Measurements from ENCODE around the gene AMIGO3. TPM values are rescaled to one million over a fixed set of nuclear protein-coding genes. Genes with fewer than 3 reads are reported as not detected.

The AMIGO3 gene
- polyA plus RNA-seq, 1 of the 3 experiments (the other 2 are of a cell fraction) = 1.1 TPM

DNA sequence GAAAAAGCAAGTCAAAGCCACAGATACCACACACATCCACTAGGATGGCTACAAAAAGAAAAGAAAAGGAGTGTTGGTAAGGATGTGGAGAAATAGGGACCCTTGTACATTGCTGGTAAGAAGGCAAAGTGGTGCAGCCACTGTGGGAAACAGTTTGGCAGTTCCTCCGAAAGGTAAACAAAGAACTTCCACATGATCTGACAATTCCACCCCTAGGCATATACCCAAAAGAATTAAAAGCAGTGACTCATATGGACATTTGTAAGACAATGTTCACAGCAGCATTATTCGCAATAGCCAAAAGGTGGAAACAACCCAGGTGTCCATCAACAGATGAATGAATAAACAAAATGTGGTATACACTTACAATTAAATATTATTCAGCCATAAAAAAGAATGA lies 26.5 kb upstream of the AMIGO3 start (continued):
- TF ChIP-seq, protein P1, sequence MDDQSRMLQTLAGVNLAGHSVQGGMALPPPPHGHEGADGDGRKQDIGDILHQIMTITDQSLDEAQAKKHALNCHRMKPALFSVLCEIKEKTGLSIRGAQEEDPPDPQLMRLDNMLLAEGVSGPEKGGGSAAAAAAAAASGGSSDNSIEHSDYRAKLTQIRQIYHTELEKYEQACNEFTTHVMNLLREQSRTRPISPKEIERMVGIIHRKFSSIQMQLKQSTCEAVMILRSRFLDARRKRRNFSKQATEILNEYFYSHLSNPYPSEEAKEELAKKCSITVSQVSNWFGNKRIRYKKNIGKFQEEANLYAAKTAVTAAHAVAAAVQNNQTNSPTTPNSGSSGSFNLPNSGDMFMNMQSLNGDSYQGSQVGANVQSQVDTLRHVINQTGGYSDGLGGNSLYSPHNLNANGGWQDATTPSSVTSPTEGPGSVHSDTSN (IDR thresholded peaks at IDR 0.05) = no peak

DNA sequence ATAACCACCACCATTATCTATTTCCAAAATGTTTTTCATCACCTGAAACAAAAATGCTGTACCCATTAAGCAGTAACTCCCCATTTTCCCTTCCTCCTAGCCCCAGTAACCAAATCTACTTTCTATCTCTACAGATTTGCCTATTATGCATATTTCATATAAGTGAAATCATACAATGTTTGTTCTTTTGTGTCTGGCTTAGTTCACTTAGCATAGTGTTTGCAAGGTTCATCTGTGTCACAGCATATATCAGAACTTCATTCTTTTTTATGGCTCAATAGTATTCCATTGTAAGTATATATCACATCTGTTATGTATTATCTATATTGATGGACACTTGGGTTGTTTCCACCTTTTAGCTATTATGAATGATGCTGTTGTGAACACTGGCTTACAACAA lies 20.9 kb upstream of the AMIGO3 start:
- H3K9me3 ChIP-seq = no peaks in the 10 kb centered on the region
- CTCF ChIA-PET = no interaction called here
- no peak for TF ChIP-seq RFX5 (IDR thresholded peaks at IDR 0.05; ENCODE audit: low read length)
- no peak for TF ChIP-seq TCF12 (IDR thresholded peaks at IDR 0.05)
- no peak for TF ChIP-seq FOXJ3 (CRISPR knock-in tag; IDR thresholded peaks at IDR 0.05)
- TF ChIP-seq, protein P2, sequence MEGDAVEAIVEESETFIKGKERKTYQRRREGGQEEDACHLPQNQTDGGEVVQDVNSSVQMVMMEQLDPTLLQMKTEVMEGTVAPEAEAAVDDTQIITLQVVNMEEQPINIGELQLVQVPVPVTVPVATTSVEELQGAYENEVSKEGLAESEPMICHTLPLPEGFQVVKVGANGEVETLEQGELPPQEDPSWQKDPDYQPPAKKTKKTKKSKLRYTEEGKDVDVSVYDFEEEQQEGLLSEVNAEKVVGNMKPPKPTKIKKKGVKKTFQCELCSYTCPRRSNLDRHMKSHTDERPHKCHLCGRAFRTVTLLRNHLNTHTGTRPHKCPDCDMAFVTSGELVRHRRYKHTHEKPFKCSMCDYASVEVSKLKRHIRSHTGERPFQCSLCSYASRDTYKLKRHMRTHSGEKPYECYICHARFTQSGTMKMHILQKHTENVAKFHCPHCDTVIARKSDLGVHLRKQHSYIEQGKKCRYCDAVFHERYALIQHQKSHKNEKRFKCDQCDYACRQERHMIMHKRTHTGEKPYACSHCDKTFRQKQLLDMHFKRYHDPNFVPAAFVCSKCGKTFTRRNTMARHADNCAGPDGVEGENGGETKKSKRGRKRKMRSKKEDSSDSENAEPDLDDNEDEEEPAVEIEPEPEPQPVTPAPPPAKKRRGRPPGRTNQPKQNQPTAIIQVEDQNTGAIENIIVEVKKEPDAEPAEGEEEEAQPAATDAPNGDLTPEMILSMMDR (IDR thresholded peaks at IDR 0.05) = no peak
- TF ChIP-seq, protein P1 (IDR thresholded peaks at IDR 0.05) = no peak
- TF ChIP-seq, protein P3, sequence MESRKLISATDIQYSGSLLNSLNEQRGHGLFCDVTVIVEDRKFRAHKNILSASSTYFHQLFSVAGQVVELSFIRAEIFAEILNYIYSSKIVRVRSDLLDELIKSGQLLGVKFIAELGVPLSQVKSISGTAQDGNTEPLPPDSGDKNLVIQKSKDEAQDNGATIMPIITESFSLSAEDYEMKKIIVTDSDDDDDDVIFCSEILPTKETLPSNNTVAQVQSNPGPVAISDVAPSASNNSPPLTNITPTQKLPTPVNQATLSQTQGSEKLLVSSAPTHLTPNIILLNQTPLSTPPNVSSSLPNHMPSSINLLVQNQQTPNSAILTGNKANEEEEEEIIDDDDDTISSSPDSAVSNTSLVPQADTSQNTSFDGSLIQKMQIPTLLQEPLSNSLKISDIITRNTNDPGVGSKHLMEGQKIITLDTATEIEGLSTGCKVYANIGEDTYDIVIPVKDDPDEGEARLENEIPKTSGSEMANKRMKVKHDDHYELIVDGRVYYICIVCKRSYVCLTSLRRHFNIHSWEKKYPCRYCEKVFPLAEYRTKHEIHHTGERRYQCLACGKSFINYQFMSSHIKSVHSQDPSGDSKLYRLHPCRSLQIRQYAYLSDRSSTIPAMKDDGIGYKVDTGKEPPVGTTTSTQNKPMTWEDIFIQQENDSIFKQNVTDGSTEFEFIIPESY (IDR thresholded peaks at IDR 0.05; ENCODE audit: borderline replicate concordance, low read depth) = no peak
- TF ChIP-seq, protein P4, sequence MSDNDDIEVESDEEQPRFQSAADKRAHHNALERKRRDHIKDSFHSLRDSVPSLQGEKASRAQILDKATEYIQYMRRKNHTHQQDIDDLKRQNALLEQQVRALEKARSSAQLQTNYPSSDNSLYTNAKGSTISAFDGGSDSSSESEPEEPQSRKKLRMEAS (IDR thresholded peaks at IDR 0.05; ENCODE audit: low read depth) = no peak
- no peak for TF ChIP-seq RXRA (IDR thresholded peaks at IDR 0.05; ENCODE audit: borderline replicate concordance, low read depth)
- TF ChIP-seq MEF2A (IDR thresholded peaks at IDR 0.05; ENCODE audit: borderline replicate concordance, low read depth) = no peak
- no peak for TF ChIP-seq GATA2 (CRISPR knock-in tag; IDR thresholded peaks at IDR 0.05)
- TF ChIP-seq, protein P5, sequence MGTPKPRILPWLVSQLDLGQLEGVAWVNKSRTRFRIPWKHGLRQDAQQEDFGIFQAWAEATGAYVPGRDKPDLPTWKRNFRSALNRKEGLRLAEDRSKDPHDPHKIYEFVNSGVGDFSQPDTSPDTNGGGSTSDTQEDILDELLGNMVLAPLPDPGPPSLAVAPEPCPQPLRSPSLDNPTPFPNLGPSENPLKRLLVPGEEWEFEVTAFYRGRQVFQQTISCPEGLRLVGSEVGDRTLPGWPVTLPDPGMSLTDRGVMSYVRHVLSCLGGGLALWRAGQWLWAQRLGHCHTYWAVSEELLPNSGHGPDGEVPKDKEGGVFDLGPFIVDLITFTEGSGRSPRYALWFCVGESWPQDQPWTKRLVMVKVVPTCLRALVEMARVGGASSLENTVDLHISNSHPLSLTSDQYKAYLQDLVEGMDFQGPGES (IDR thresholded peaks at IDR 0.05; ENCODE audit: low read depth, low read length) = no peak
- no peak for TF ChIP-seq YY1 (IDR thresholded peaks at IDR 0.05; ENCODE audit: low read depth)
- no peak for TF ChIP-seq MXI1 (IDR thresholded peaks at IDR 0.05; ENCODE audit: low read depth, low read length)
- no peak for TF ChIP-seq EZH2phosphoT487 (IDR thresholded peaks at IDR 0.05; ENCODE audit: borderline replicate concordance, low read depth)
- no peak for TF ChIP-seq POLR2AphosphoS5 (IDR thresholded peaks at IDR 0.05; ENCODE audit: low read depth, low read length)
- TF ChIP-seq GABPA (IDR thresholded peaks at IDR 0.05; ENCODE audit: low read depth) = no peak
- TF ChIP-seq NFIC (IDR thresholded peaks at IDR 0.05; ENCODE audit: borderline replicate concordance) = no peak
- TF ChIP-seq, protein P6, sequence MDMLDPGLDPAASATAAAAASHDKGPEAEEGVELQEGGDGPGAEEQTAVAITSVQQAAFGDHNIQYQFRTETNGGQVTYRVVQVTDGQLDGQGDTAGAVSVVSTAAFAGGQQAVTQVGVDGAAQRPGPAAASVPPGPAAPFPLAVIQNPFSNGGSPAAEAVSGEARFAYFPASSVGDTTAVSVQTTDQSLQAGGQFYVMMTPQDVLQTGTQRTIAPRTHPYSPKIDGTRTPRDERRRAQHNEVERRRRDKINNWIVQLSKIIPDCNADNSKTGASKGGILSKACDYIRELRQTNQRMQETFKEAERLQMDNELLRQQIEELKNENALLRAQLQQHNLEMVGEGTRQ (IDR thresholded peaks at IDR 0.05; ENCODE audit: borderline replicate concordance, low read depth, low read length) = no peak
- TF ChIP-seq, protein P7, sequence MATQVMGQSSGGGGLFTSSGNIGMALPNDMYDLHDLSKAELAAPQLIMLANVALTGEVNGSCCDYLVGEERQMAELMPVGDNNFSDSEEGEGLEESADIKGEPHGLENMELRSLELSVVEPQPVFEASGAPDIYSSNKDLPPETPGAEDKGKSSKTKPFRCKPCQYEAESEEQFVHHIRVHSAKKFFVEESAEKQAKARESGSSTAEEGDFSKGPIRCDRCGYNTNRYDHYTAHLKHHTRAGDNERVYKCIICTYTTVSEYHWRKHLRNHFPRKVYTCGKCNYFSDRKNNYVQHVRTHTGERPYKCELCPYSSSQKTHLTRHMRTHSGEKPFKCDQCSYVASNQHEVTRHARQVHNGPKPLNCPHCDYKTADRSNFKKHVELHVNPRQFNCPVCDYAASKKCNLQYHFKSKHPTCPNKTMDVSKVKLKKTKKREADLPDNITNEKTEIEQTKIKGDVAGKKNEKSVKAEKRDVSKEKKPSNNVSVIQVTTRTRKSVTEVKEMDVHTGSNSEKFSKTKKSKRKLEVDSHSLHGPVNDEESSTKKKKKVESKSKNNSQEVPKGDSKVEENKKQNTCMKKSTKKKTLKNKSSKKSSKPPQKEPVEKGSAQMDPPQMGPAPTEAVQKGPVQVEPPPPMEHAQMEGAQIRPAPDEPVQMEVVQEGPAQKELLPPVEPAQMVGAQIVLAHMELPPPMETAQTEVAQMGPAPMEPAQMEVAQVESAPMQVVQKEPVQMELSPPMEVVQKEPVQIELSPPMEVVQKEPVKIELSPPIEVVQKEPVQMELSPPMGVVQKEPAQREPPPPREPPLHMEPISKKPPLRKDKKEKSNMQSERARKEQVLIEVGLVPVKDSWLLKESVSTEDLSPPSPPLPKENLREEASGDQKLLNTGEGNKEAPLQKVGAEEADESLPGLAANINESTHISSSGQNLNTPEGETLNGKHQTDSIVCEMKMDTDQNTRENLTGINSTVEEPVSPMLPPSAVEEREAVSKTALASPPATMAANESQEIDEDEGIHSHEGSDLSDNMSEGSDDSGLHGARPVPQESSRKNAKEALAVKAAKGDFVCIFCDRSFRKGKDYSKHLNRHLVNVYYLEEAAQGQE (IDR thresholded peaks at IDR 0.05; ENCODE audit: low read depth, low read length) = no peak

More for the DNA sequence above, 20.9 kb upstream of the AMIGO3 start:
- no peak for DNase-seq
- peaks cover 3% of the 10 kb centered on the region; the same call in 1 of the 2 replicates for H4K20me1 ChIP-seq (ENCODE audit: insufficient read depth)
- no peaks in the 10 kb centered on the region for H3K27me3 ChIP-seq (ENCODE audit: insufficient read depth)
- no peaks in the 10 kb centered on the region for H3K4me1 ChIP-seq (ENCODE audit: control insufficient read depth in 1 of 2, insufficient read depth in 2 of 2, low read depth in 1 of 2, low read length in 1 of 2)
- no peak overlapping the region for H3K9ac ChIP-seq
- H3K4me3 ChIP-seq (ENCODE audit: low read depth in 2 of 2, low read length in 1 of 2) = no peak overlapping the region
- POLR2A ChIA-PET = no interaction called here
- no peaks in the 10 kb centered on the region for H3K9me2 ChIP-seq
- H3F3A ChIP-seq (replicated peaks; ENCODE audit: insufficient read depth) = peaks cover 2% of the 10 kb centered on the region
- peaks cover 12 to 40% of the 10 kb centered on the region in 2 experiments for H3K36me3 ChIP-seq (replicated peaks in 1 of 2; ENCODE audit: control insufficient read depth in 1 of 2, insufficient read depth in 2 of 2, low read length in 1 of 2)
- no peak overlapping the region for H2AFZ ChIP-seq (ENCODE audit: low read depth)
- peaks cover 48% of the 10 kb centered on the region for H3K79me2 ChIP-seq (ENCODE audit: insufficient read depth)
- H3K27ac ChIP-seq (ENCODE audit: low read depth in 2 of 2, low read length in 1 of 2) = no peak overlapping the region
- no peak overlapping the region for H3K4me2 ChIP-seq
